ENCODE results near the gene LMF1. TPM values are rescaled to one million over a fixed set of nuclear protein-coding genes. Genes with fewer than 3 reads are reported as not detected.

Gene LMF1
- total and polyA plus RNA-seq, 2 of the 4 experiments (the other 2 are of a cell fraction): 7.7 to 13.1 TPM

- in situ Hi-C loops (cut with MboI; ENCODE audit: low sequenced_read_pairs): no loop called here
Observed at GRCh38 chr16:867421-868385, 103.1 kb downstream of the LMF1 start.

More at GRCh38 chr16:867421-868385, 103.1 kb downstream of the LMF1 start:
- WGBS, 2 experiments (ENCODE audit: extremely low coverage in 2 of 2, insufficient read length in 1 of 2): 87% methylated on average over 13 of the region's 34 CpGs; no CpG with 5 or more reads in 1 of the 2 experiments
- Histone ChIP-seq H2BK120ac (ENCODE audit: low read depth, low read length) (no peak overlapping the region), H3K4me3 (ENCODE audit: insufficient read depth, low read depth, low read length) (no peak overlapping the region), H2AK5ac (ENCODE audit: low read depth, low read length) (no peak overlapping the region), H3K14ac (replicated peaks; ENCODE audit: low read depth, low read length) (no peak overlapping the region), H3K79me1 (ENCODE audit: low read depth in 1 of 2, low read length in 2 of 2) (no peaks in the 10 kb centered on the region), H2AK9ac (replicated peaks; ENCODE audit: low read depth, low read length, poor library complexity) (no peak overlapping the region), H2BK5ac (ENCODE audit: low read depth, low read length, poor library complexity, severe bottlenecking) (no peak overlapping the region), H3K27ac (ENCODE audit: insufficient read depth, low read length) (no peak overlapping the region), H3K27me3 (ENCODE audit: control insufficient read depth, insufficient read depth, low read length) (no peaks in the 10 kb centered on the region), H3K4me1 (ENCODE audit: control insufficient read depth, insufficient read depth, low read length) (no peaks in the 10 kb centered on the region), H3K9ac (ENCODE audit: low read depth, low read length) (no peak overlapping the region), H3K18ac (ENCODE audit: low read depth, low read length) (no peak overlapping the region), H3K9me3 (ENCODE audit: control insufficient read depth, insufficient read depth, low read length) (no peaks in the 10 kb centered on the region), H2AFZ (replicated peaks; ENCODE audit: low read length, poor library complexity) (no peak overlapping the region), H2BK15ac (ENCODE audit: low read depth, low read length) (no peak overlapping the region), H3K23ac (ENCODE audit: low read depth, low read length) (no peak overlapping the region), H4K20me1 (ENCODE audit: insufficient read depth, low read length) (no peaks in the 10 kb centered on the region), H2BK20ac (ENCODE audit: low read depth, low read length) (no peak overlapping the region), H3K4ac (ENCODE audit: low read depth, low read length) (no peak overlapping the region), H3K36me3 (ENCODE audit: control insufficient read depth, insufficient read depth, low read length) (no peaks in the 10 kb centered on the region; the same call in 1 of the 2 replicates), H4K8ac (ENCODE audit: low read depth in 2 of 2, low read length in 2 of 2) (no peak overlapping the region), H4K91ac (ENCODE audit: insufficient read depth, low read depth, low read length) (no peak overlapping the region), H3K9me1 (ENCODE audit: insufficient read depth, low read length) (no peaks in the 10 kb centered on the region), H3K4me2 (ENCODE audit: low read depth, low read length) (no peak overlapping the region), H4K5ac (ENCODE audit: low read depth, low read length) (no peak overlapping the region), H3K56ac (ENCODE audit: extremely low read depth, insufficient read depth, low read length) (no peak overlapping the region)
- CTCF ChIA-PET: no interaction called here
- intact Hi-C loops (cut with micrococcal nuclease): loop anchor here (10.0 kb wide), 1 partner anchor 77 kb away; no protein-coding TSS in a partner anchor
- BruUV-seq (replicated peaks): no TSS peak
- ATAC-seq (ENCODE audit: low read depth): no peak
- POLR2A ChIA-PET (ENCODE audit: unreplicated experiment): no interaction called here
- TF ChIP-seq BHLHE40 (IDR thresholded peaks at IDR 0.05; ENCODE audit: low read depth, low read length) (no peak), FOS (IDR thresholded peaks at IDR 0.05; ENCODE audit: low read depth, low read length) (no peak), RAD21 (IDR thresholded peaks at IDR 0.05; ENCODE audit: low read length) (no peak), POLR2A (IDR thresholded peaks at IDR 0.05; ENCODE audit: low read depth, low read length) (no peak), NFE2L2 (IDR thresholded peaks at IDR 0.05; ENCODE audit: low read depth, low read length) (no peak), SMC3 (IDR thresholded peaks at IDR 0.05; ENCODE audit: low read depth, low read length) (no peak), CEBPB (IDR thresholded peaks at IDR 0.05; ENCODE audit: low read depth, low read length) (no peak)
- DNase-seq: no peak
- dilution Hi-C loops (cut with HindIII; ENCODE audit: low sequenced_read_pairs, unreplicated experiment): no loop called here
